Measurements from ENCODE around the gene LPIN3. TPM values are rescaled to one million over a fixed set of nuclear protein-coding genes. Genes with fewer than 3 reads are reported as not detected.

Gene LPIN3
- total RNA-seq, 1 experiment from 2014 or later, result 27.9 TPM

GRCh38 chr20:41392871-41393704, 52.5 kb downstream of the LPIN3 start:
- Histone ChIP-seq H4K20me1 (ENCODE audit: low read length) (no peaks in the 10 kb centered on the region), H3K27me3 (ENCODE audit: low read length) (no peaks in the 10 kb centered on the region), H2AFZ (ENCODE audit: low read length) (no peak overlapping the region), H3F3A (ENCODE audit: low read length, unreplicated experiment) (no peaks in the 10 kb centered on the region), H3K9me3 (ENCODE audit: low read length) (no peaks in the 10 kb centered on the region), H3K4me2 (ENCODE audit: low read length) (no peak overlapping the region), H3K36me3 (ENCODE audit: low read depth, low read length) (no peaks in the 10 kb centered on the region), H3K79me2 (ENCODE audit: low read length) (no peaks in the 10 kb centered on the region), H3K9ac (ENCODE audit: low read length) (no peak overlapping the region), H3K4me1 (ENCODE audit: insufficient read depth, low read length) (no peaks in the 10 kb centered on the region), H3K27ac (ENCODE audit: low read length) (no peak overlapping the region), H3K4me3 (ENCODE audit: low read length) (no peak overlapping the region), H3K9me2 (replicated peaks; ENCODE audit: low read length) (no peaks in the 10 kb centered on the region)
- BruUV-seq (replicated peaks), result no TSS peak
- DNase-seq (no peak), ATAC-seq (no peak)
- POLR2A ChIA-PET (ENCODE audit: unreplicated experiment), result no interaction called here
- CTCF ChIA-PET, result no interaction called here
- intact Hi-C loops (cut with micrococcal nuclease), result no loop called here
- TF ChIP-seq EZH2 (IDR thresholded peaks at IDR 0.05; ENCODE audit: low read length, unreplicated experiment), result no peak
- no peak for TF ChIP-seq CTCF (conservative IDR thresholded peaks at IDR 0.05; ENCODE audit: low read depth, low read length)
- no peak for TF ChIP-seq EZH2phosphoT487 (IDR thresholded peaks at IDR 0.05; ENCODE audit: borderline replicate concordance, low read length)

GRCh38 chr20:41393705-41394066, 53.1 kb downstream of the LPIN3 start:
- TF ChIP-seq EZH2 (IDR thresholded peaks at IDR 0.05; ENCODE audit: low read length, unreplicated experiment) (no peak), EZH2phosphoT487 (IDR thresholded peaks at IDR 0.05; ENCODE audit: borderline replicate concordance, low read length) (no peak), CTCF (conservative IDR thresholded peaks at IDR 0.05; ENCODE audit: low read depth, low read length) (no peak)
- no peaks in the 10 kb centered on the region for H3K79me2 ChIP-seq (ENCODE audit: low read length)
- H3K9me3 ChIP-seq (ENCODE audit: low read length), result no peaks in the 10 kb centered on the region
- no TSS peak for BruUV-seq (replicated peaks)
- CTCF ChIA-PET, result no interaction called here
- POLR2A ChIA-PET (ENCODE audit: unreplicated experiment), result no interaction called here
- intact Hi-C loops (cut with micrococcal nuclease), result no loop called here
- H4K20me1 ChIP-seq (ENCODE audit: low read length), result no peaks in the 10 kb centered on the region
- H3K9me2 ChIP-seq (replicated peaks; ENCODE audit: low read length), result no peaks in the 10 kb centered on the region
- H3K4me1 ChIP-seq (ENCODE audit: insufficient read depth, low read length), result no peaks in the 10 kb centered on the region
- no peaks in the 10 kb centered on the region for H3F3A ChIP-seq (ENCODE audit: low read length, unreplicated experiment)
- H3K4me3 ChIP-seq (ENCODE audit: low read length), result no peak overlapping the region
- DNase-seq, result no peak
- no peak overlapping the region for H2AFZ ChIP-seq (ENCODE audit: low read length)
- no peak overlapping the region for H3K4me2 ChIP-seq (ENCODE audit: low read length)
- no peak overlapping the region for H3K9ac ChIP-seq (ENCODE audit: low read length)
- ATAC-seq, result no peak
- no peaks in the 10 kb centered on the region for H3K36me3 ChIP-seq (ENCODE audit: low read depth, low read length)
- no peak overlapping the region for H3K27ac ChIP-seq (ENCODE audit: low read length)
- H3K27me3 ChIP-seq (ENCODE audit: low read length), result no peaks in the 10 kb centered on the region

- Histone ChIP-seq H3K9ac (ENCODE audit: low read length) (no peak overlapping the region), H3K9me3 (ENCODE audit: low read length) (no peaks in the 10 kb centered on the region), H3K9me2 (replicated peaks; ENCODE audit: low read length) (no peaks in the 10 kb centered on the region), H2AFZ (ENCODE audit: low read length) (no peak overlapping the region), H3K4me1 (ENCODE audit: insufficient read depth, low read length) (no peaks in the 10 kb centered on the region), H3K79me2 (ENCODE audit: low read length) (no peaks in the 10 kb centered on the region), H3K4me2 (ENCODE audit: low read length) (no peak overlapping the region), H3K27me3 (ENCODE audit: low read length) (no peaks in the 10 kb centered on the region), H3K4me3 (ENCODE audit: low read length) (no peak overlapping the region), H3K36me3 (ENCODE audit: low read depth, low read length) (no peaks in the 10 kb centered on the region), H3K27ac (ENCODE audit: low read length) (no peak overlapping the region), H4K20me1 (ENCODE audit: low read length) (no peaks in the 10 kb centered on the region), H3F3A (ENCODE audit: low read length, unreplicated experiment) (no peaks in the 10 kb centered on the region)
- ATAC-seq (no peak), DNase-seq (no peak)
- intact Hi-C loops (cut with micrococcal nuclease), result no loop called here
- ChIA-PET POLR2A (ENCODE audit: unreplicated experiment) (no interaction called here), CTCF (no interaction called here)
- BruUV-seq (replicated peaks), result no TSS peak
- TF ChIP-seq EZH2 (IDR thresholded peaks at IDR 0.05; ENCODE audit: low read length, unreplicated experiment), result no peak
- no peak for TF ChIP-seq EZH2phosphoT487 (IDR thresholded peaks at IDR 0.05; ENCODE audit: borderline replicate concordance, low read length)
- no peak for TF ChIP-seq CTCF (conservative IDR thresholded peaks at IDR 0.05; ENCODE audit: low read depth, low read length)
These were observed 53.5 kb downstream of the LPIN3 start for GRCh38 chr20:41394081-41394480.

Data from PC-3 (cell line).